GM19324 (cell line): ENCODE results near the gene ZNF318.
"Not testable (repeated sequence)": the region's sequence is repeated elsewhere in the genome, so short reads cannot be mapped to it uniquely, and the experiment has no call there.

Source experiments
- ATAC-seq: cut with Tn5 transposase; IDR thresholded peaks from one replicate; pipeline ENCODE4 v1.9.1; 2021; ENCODE audit warnings: mild to moderate bottlenecking, moderate library complexity; ENCODE audit not compliant: unreplicated experiment, low FRiP score

The ZNF318 gene

GRCh38 chr6:43369174-43370002 is at the start of gene ZNF318:
Gene ZNF318 (minus strand): TSS chr6:43369647. CDS start chr6:43369365, 282 bp downstream.
- ATAC-seq: peak; percentile 92

- no peak for ATAC-seq
These were observed 47.5 kb upstream of the ZNF318 start for GRCh38 chr6:43416935-43417334.

- ATAC-seq: not testable (repeated sequence)
These were observed 45.8 kb upstream of the ZNF318 start for GRCh38 chr6:43415275-43415674.

GRCh38 chr6:43413002-43413401 is 43.6 kb upstream of the ZNF318 start:
- ATAC-seq: no peak

DNA sequence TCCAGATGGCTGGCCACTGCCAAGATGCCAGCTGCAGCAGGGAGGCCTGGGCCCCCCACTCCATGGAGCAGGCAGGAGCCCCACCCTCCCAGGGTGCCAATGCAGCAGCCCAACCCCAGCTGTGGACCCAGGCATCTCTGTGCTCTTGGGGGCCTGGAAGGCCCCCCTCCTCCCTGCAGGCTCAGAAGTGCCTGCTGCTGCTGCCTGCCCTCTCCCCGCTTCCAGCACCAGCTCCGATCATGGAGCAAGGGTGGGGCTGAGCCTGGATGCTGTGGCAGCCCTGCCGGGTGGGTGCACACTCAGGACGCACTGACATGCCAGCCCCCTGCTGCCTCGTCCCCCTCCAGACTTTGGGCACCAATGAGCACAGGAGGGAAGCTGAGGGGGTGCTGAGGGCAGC is 43.1 kb upstream of the ZNF318 start:
- ATAC-seq: no peak

DNA sequence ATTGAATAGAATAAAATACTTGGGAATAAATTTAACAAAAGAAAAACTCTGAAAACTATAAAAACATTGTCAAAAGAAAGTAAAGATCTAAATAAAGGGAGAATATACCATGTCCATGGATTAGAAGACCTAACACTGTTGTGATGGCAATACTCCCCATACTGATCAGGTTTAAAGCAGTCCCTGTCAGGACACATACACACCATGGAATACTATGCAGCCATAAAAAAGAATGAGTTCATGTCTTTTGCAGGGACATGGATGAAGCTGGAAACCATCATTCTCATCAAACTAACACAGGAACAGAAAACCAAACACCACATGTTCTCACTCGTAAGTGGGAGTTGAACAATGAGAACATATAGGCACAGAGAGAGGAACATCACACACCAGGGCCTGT is 41.3 kb upstream of the ZNF318 start:
- ATAC-seq: not testable (repeated sequence)

DNA sequence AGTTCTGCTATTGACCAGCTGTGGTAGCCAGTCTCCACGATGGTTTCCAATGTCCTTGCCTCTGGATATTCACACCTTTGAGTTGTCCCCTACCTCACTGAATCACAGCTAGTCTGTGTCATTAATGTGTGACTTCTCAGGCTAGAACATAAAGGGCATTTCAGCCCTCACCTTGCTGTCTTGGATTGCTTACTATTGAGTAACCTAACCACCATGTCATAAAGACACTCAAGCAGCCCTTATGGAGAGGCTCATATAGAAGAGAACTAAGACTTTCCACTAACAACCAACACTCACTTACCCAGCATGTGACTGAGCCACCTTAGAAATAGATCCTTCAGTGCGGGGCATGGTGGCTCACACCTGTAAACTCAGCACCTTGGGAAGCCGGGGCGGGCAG is 38.8 kb upstream of the ZNF318 start:
- ATAC-seq: no peak

GRCh38 chr6:43407296-43407695 is 37.8 kb upstream of the ZNF318 start:
- ATAC-seq: no peak

DNA sequence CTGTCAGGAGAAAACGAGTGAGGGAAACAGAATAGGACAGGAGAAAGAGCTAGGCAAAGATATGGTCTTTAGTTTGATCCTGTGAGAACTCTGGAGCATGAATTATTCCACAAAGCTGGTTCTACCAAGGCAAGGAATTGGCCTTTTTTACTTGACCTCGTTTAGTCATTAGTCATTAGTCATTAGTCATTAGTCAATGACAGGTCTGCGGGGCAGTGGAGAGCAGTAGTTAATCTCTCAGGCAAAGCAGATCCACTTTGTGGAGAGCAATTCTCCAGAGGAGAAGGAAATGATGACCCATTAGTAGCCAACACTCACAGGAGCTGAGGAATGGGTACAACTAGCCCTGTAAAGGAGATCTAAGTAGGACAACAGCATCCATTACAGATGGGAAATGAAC is 35.9 kb upstream of the ZNF318 start:
- ATAC-seq: no peak

DNA sequence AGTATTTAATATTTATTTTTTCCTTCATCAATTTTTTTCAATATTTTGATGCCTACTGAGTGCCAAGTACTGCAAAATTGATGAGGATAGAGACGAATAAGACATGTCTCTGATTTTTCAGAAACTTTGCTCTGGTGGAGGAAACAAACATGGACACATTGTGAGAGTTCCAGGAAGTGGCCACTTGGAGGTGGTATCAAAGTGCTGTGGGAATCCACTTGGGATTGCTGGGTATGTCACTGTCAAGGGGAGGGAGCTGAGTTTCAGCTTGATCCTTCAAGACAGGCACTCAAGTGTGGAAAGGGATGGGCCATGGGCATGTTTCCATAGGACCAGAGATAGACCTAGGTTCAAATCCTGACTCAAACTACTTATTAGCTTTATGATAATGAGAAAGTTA is 33.4 kb upstream of the ZNF318 start:
- no peak for ATAC-seq

GRCh38 chr6:43401730-43402129 is 32.3 kb upstream of the ZNF318 start:
- no peak for ATAC-seq

GRCh38 chr6:43399932-43400487 is 30.6 kb upstream of the ZNF318 start:
- ATAC-seq: no peak

DNA sequence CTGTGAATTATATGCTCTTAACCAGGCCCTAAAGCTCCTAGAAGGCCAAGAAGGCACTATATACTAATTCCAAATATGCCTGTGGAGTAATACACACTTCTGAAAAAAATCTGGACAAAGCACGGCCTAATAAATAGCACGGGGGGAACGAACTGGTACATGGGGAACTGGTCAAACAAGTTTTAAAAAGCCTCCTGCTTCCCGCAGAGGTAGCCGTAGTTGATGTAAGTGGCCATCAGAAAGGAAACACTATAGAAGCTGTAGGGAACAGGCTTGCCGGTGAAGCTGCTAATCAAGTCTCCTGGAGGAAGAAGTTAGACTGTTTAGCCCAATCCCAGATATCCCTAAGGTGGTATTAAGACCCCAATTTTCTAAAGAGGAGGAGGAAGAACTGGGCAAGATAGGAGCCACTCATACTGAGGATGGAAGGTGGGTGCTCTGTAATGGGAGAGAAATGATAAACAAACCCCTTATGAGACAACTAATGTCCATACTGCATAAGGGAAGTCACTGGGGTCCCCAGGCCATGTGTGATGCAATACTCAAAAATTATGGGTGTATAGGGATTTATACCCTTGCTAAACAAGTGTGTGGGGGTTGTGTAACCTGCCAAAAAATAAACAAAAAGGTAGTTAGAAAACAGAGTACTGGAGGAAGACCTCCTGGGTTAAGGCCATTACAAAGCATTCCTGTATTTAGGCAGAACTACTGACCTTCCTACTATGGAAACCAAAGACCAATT is 27.1 kb upstream of the ZNF318 start:
- ATAC-seq: no peak

DNA sequence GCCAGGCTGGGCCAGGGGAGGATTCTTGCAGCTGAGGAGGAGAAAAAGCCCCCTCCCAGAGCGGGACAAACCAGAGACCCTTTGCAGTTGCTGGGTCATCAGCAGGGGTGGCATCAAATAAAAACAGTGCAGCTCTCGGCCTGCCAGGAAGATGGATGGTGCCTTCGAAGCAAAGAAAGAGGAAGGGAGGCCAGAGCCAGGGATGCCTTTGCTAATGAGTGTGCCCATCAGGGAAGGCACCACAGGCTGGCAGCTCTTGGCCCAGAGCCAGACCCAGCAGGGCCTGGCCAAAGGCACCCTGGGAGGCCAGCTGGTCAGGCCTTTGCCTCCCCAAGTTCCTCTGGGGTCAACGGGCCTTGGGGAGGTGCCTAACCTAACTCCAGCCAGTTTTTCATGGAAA is 26.3 kb upstream of the ZNF318 start:
- ATAC-seq: no peak

GRCh38 chr6:43394982-43395381 is 25.5 kb upstream of the ZNF318 start:
- no peak for ATAC-seq

DNA sequence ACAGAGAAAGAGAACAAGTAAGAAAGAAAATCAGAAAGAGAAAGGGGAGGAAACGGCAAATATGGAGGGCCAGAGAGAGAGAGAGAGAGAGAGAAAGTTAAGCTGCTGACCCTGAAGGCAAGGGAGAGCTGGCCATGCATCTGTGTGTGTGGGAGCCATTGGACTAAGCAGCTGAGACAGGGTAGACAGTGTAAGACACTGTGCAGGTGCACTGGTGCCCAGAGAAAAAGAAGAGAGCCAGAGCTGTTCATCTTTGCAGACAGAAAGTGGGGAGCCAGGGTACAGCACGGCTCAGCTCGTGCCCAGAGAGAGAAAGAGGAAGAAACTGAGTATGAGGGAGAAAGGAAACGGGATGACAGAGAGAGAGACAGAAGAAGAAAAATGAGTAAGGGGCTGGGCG is 24.2 kb upstream of the ZNF318 start:
- no peak for ATAC-seq

- not testable (repeated sequence) for ATAC-seq
These were observed 23.7 kb upstream of the ZNF318 start for GRCh38 chr6:43393133-43393532.

GRCh38 chr6:43391440-43392031 is 22.1 kb upstream of the ZNF318 start:
- no peak for ATAC-seq

GRCh38 chr6:43390753-43391439 is 21.4 kb upstream of the ZNF318 start:
- not testable (repeated sequence) for ATAC-seq

DNA sequence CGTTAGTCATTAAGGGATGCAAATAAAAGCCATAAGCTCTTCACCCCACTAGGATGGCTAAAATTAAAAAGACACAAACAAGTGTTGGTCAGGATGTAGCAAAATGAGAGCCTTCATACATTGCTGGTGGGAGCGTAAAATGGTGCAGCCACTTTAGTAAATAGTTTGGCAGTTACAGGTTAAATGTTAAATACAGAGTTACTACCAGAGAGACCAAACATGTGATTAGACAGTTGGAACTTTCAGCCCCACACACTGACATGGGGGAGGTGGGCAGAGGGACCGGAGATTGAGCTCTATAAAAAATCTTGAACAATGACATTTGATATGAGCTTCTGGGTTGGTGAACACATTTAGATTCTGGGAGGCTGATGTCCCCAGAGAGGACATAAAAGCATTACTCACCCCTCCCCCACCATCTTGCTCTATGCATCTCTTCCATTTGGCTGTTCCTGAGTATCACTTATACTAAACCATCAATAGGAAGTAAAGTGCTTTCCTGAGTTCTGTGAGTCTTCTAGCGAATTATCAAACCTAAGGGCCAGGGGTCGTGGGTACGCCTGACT is 20.4 kb upstream of the ZNF318 start:
- no peak for ATAC-seq
